Measurements from ENCODE around the gene CEP112.

DNA sequence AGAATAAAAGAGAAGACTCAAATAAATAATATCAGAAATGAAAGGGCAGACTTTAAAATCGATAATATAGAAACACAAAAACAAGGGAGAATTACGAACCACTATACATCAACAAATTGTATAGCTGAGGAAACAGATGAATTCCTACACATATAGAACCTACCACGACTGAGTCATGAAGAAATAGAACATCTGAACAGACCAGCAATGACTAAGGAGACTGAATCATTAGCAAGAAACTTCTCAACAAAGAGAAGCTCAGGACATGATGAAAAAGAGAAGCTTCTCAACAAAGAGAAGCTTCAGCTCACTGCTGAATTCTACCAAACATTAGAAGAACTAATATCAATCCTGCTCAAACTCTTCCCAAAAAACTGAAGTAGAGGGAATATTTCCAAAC is 255.9 kb downstream of the CEP112 start:
- TF ChIP-seq POLR2A (IDR thresholded peaks at IDR 0.05; ENCODE audit: low read depth, low read length) (no peak), POLR2AphosphoS5 (IDR thresholded peaks at IDR 0.05; ENCODE audit: insufficient read depth, low read depth, low read length) (no peak), EZH2 (IDR thresholded peaks at IDR 0.05; ENCODE audit: borderline replicate concordance, low read depth, low read length, severe bottlenecking) (no peak)
- TF ChIP-seq, protein P1, sequence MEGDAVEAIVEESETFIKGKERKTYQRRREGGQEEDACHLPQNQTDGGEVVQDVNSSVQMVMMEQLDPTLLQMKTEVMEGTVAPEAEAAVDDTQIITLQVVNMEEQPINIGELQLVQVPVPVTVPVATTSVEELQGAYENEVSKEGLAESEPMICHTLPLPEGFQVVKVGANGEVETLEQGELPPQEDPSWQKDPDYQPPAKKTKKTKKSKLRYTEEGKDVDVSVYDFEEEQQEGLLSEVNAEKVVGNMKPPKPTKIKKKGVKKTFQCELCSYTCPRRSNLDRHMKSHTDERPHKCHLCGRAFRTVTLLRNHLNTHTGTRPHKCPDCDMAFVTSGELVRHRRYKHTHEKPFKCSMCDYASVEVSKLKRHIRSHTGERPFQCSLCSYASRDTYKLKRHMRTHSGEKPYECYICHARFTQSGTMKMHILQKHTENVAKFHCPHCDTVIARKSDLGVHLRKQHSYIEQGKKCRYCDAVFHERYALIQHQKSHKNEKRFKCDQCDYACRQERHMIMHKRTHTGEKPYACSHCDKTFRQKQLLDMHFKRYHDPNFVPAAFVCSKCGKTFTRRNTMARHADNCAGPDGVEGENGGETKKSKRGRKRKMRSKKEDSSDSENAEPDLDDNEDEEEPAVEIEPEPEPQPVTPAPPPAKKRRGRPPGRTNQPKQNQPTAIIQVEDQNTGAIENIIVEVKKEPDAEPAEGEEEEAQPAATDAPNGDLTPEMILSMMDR (IDR thresholded peaks at IDR 0.05; ENCODE audit: extremely low read depth in 1 of 2, insufficient read depth in 1 of 2, low read depth in 1 of 2, low read length in 2 of 2): no peak

Data from endothelial cell of umbilical vein (primary cell).